H1 (cell line): ENCODE results near the gene CACNB4. TPM values are rescaled to one million over a fixed set of nuclear protein-coding genes. Genes with fewer than 3 reads are reported as not detected.

Source experiments
- CTCF ChIA-PET: fragments of 300-600 bp; sonication (Branson Sonifier 250); formaldehyde crosslinking; loops from one replicate; lab custom pipeline; 2021; ENCODE audit not compliant: partially characterized antibody; lab: Charles Lee
- POLR2A ChIA-PET: fragments of 300-600 bp; sonication (Branson Sonifier 250); formaldehyde crosslinking; loops from one replicate; lab custom pipeline; 2021; ENCODE audit warnings: inconsistent platforms; ENCODE audit not compliant: partially characterized antibody; lab: Charles Lee
- DNase-seq, 2 experiments: peaks; one replicate each; pipeline versions ENCODE4 v3.0.0 to v3.0.0-alpha.2; 2010 to 2022; ENCODE audit warnings: low spot score in 2 of 2, low read depth in 1 of 2, mixed read lengths in 1 of 2
- FAIRE-seq: peaks from 2 replicates; lab custom pipeline; 2011; peaks lifted over from hg19 to GRCh38; lab: Jason Lieb, UNC
- H2AFZ ChIP-seq: 2 replicates; pipeline ENCODE4 v1.8.1; 2012; ENCODE audit warnings: low read length, inconsistent platforms
- H2AK5ac ChIP-seq: 2 replicates; pipeline ENCODE4 v1.6.1; 2013; ENCODE audit warnings: low read depth, low read length
- H2BK120ac ChIP-seq: replicated peaks from 2 replicates; pipeline ENCODE3; 2013; ENCODE audit warnings: low read depth, low read length, inconsistent platforms
- H2BK12ac ChIP-seq: 2 replicates; pipeline ENCODE4 v1.6.1; 2013; ENCODE audit warnings: low read depth, low read length
- H2BK15ac ChIP-seq: 2 replicates; pipeline ENCODE4 v1.6.1; 2013; ENCODE audit warnings: low read length
- H2BK20ac ChIP-seq: 2 replicates; pipeline ENCODE4 v1.6.1; 2013; ENCODE audit warnings: low read length
- H2BK5ac ChIP-seq: 2 replicates; pipeline ENCODE4 v1.6.1; 2013; ENCODE audit warnings: low read depth, low read length
- H3K14ac ChIP-seq: 2 replicates; pipeline ENCODE4 v1.6.1; 2013; ENCODE audit warnings: inconsistent platforms; ENCODE audit not compliant: insufficient read length
- H3K18ac ChIP-seq: 2 replicates; pipeline ENCODE4 v1.6.1; 2013; ENCODE audit warnings: low read length; ENCODE audit errors: extremely low read depth
- H3K23ac ChIP-seq: 2 replicates; pipeline ENCODE4 v1.6.1; 2013; ENCODE audit warnings: inconsistent platforms; ENCODE audit not compliant: insufficient read length
- H3K23me2 ChIP-seq: 2 replicates; pipeline ENCODE4 v1.6.1; 2013; ENCODE audit warnings: low read depth, low read length
- H3K27ac ChIP-seq: 2 replicates; pipeline ENCODE4 v1.6.1; 2011; ENCODE audit warnings: low read depth, low read length, inconsistent platforms
- H3K27me3 ChIP-seq, 4 experiments: replicated peaks in 1 of 4; 1 replicate in 1 of 4; 2 replicates in 3 of 4; pipeline versions ENCODE4 v1.6.1 to v1.8.1; 2011 to 2013; ENCODE audit warnings: low read length in 3 of 4, mild to moderate bottlenecking in 3 of 4, inconsistent platforms in 2 of 4, mixed read lengths in 2 of 4, moderate library complexity in 1 of 4; ENCODE audit not compliant: control insufficient read depth in 3 of 4, insufficient read depth in 3 of 4; ENCODE audit errors: extremely low read depth in 1 of 4
- H3K36me3 ChIP-seq, 4 experiments: 2 replicates each; pipeline versions ENCODE4 v1.6.1 to v1.8.1; 2011 to 2013; ENCODE audit warnings: mild to moderate bottlenecking in 4 of 4, low read length in 3 of 4, moderate library complexity in 2 of 4, control low read depth in 1 of 4, inconsistent platforms in 1 of 4; ENCODE audit not compliant: insufficient read depth in 4 of 4, control insufficient read depth in 2 of 4
- H3K4ac ChIP-seq: replicated peaks from 2 replicates; pipeline ENCODE3; 2013; ENCODE audit warnings: low read length, low read depth, mixed read lengths, inconsistent platforms; ENCODE audit not compliant: insufficient read length
- H3K4me1 ChIP-seq, 4 experiments: replicated peaks in 1 of 4; 1 replicate in 1 of 4; 2 replicates in 3 of 4; pipeline versions ENCODE4 v1.6.1 to v1.8.1; 2011 to 2013; ENCODE audit warnings: low read length in 3 of 4, inconsistent platforms in 2 of 4, mixed read lengths in 1 of 4; ENCODE audit not compliant: insufficient read depth in 4 of 4, control insufficient read depth in 3 of 4
- H3K4me2 ChIP-seq, 2 experiments: 2 replicates each; pipeline versions ENCODE4 v1.6.1 to v1.8.1; 2011 to 2013; ENCODE audit warnings: low read depth in 2 of 2, low read length in 2 of 2, control low read depth in 1 of 2, inconsistent platforms in 1 of 2, mild to moderate bottlenecking in 1 of 2; ENCODE audit not compliant: insufficient read depth in 1 of 2
- H3K4me3 ChIP-seq, 4 experiments: fragments of 200-600, 300-600 bp in 1 of 4; sonication (generic), shearing (Covaris generic), sonication (Bioruptor Twin) in 1 of 4; 2 replicates each; pipeline versions ENCODE4 v1.5.1 to v1.8.1; 2011 to 2016; ENCODE audit warnings: low read length in 4 of 4, low read depth in 3 of 4, control low read depth in 2 of 4, inconsistent platforms in 2 of 4, mild to moderate bottlenecking in 2 of 4, mixed read lengths in 1 of 4, moderate library complexity in 1 of 4; ENCODE audit not compliant: insufficient read depth in 2 of 4; ENCODE audit errors: extremely low read depth in 1 of 4
- H3K56ac ChIP-seq: replicated peaks from 2 replicates; pipeline ENCODE3; 2013; ENCODE audit warnings: low read depth, mild to moderate bottlenecking, mixed read lengths, low read length, inconsistent platforms; ENCODE audit not compliant: insufficient read length
- H3K79me1 ChIP-seq: 2 replicates; pipeline ENCODE4 v1.6.1; 2013; ENCODE audit warnings: low read depth, low read length, control low read depth
- H3K79me2 ChIP-seq, 2 experiments: 2 replicates each; pipeline versions ENCODE4 v1.6.1 to v1.8.1; 2012 to 2013; ENCODE audit warnings: low read length in 2 of 2, mild to moderate bottlenecking in 2 of 2, inconsistent platforms in 1 of 2; ENCODE audit not compliant: insufficient read depth in 2 of 2, control insufficient read depth in 1 of 2
- H3K9ac ChIP-seq, 4 experiments: replicated peaks in 1 of 4; 1 replicate in 1 of 4; 2 replicates in 3 of 4; pipeline versions ENCODE4 v1.6.1 to v1.8.1; 2011 to 2013; ENCODE audit warnings: low read depth in 3 of 4, low read length in 3 of 4, control low read depth in 2 of 4, mild to moderate bottlenecking in 2 of 4, moderate library complexity in 2 of 4, inconsistent platforms in 1 of 4; ENCODE audit errors: extremely low read depth in 1 of 4
- H3K9me3 ChIP-seq, 2 experiments: 2 replicates each; pipeline versions ENCODE4 v1.6.1 to v1.8.1; 2012 to 2013; ENCODE audit warnings: mild to moderate bottlenecking in 2 of 2, moderate library complexity in 2 of 2, control low read depth in 1 of 2, inconsistent platforms in 1 of 2, low read depth in 1 of 2, low read length in 1 of 2, mixed read lengths in 1 of 2; ENCODE audit not compliant: insufficient read depth in 2 of 2
- H4K20me1 ChIP-seq, 2 experiments: replicated peaks in 1 of 2; 2 replicates each; pipeline versions ENCODE3 to v1.8.1; 2011 to 2013; ENCODE audit warnings: inconsistent platforms in 2 of 2, low read length in 2 of 2, mild to moderate bottlenecking in 1 of 2; ENCODE audit not compliant: insufficient read depth in 2 of 2, control insufficient read depth in 1 of 2
- H4K5ac ChIP-seq: 2 replicates; pipeline ENCODE4 v1.6.1; 2013; ENCODE audit warnings: low read length, low read depth, mixed read lengths, inconsistent platforms; ENCODE audit not compliant: insufficient read length
- H4K8ac ChIP-seq: 2 replicates; pipeline ENCODE4 v1.8.0; 2013; ENCODE audit warnings: mild to moderate bottlenecking, moderate library complexity, low read length, inconsistent platforms; ENCODE audit not compliant: insufficient read depth; ENCODE audit errors: extremely low read depth
- H4K91ac ChIP-seq: replicated peaks from 2 replicates; pipeline ENCODE3; 2013; ENCODE audit warnings: low read length, mixed read lengths, inconsistent platforms; ENCODE audit not compliant: insufficient read length
- BACH1 ChIP-seq: IDR thresholded peaks from 2 replicates; pipeline ENCODE4 v1.6.1; 2012; ENCODE audit warnings: low read length, improper control_type of control experiment
- EP300 ChIP-seq, 2 experiments: IDR thresholded peaks; 1 replicate in 1 of 2; 2 replicates in 1 of 2; pipeline ENCODE4 v1.6.1; 2011 to 2012; ENCODE audit warnings: low read depth in 2 of 2, low read length in 2 of 2, mild to moderate bottlenecking in 2 of 2, borderline replicate concordance in 1 of 2, inconsistent platforms in 1 of 2, moderate library complexity in 1 of 2
- FOSL1 ChIP-seq: IDR thresholded peaks from 2 replicates; pipeline ENCODE4 v1.6.1; 2011; ENCODE audit warnings: mild to moderate bottlenecking, low read depth, low read length, moderate library complexity; ENCODE audit not compliant: insufficient read depth
- KDM1A ChIP-seq: fragments of 200-600, 300-600 bp; sonication (generic); IDR thresholded peaks from 2 replicates; pipeline ENCODE4 v1.7.1; 2016; ENCODE audit warnings: mild to moderate bottlenecking, low read length, borderline replicate concordance
- MAFK ChIP-seq: IDR thresholded peaks from 2 replicates; pipeline ENCODE4 v1.6.1; 2012; ENCODE audit warnings: low read depth, mild to moderate bottlenecking, improper control_type of control experiment, low read length
- POLR2A ChIP-seq, 2 experiments: IDR thresholded peaks; 1 replicate in 1 of 2; 2 replicates in 1 of 2; pipeline ENCODE4 v1.6.1; 2011; ENCODE audit warnings: low read depth in 2 of 2, low read length in 2 of 2, mild to moderate bottlenecking in 2 of 2; ENCODE audit errors: control extremely low read depth in 1 of 2
- SAP30 ChIP-seq: fragments of 300-600 bp; sonication (generic); IDR thresholded peaks from 2 replicates; pipeline ENCODE4 v1.7.1; 2012; ENCODE audit warnings: low read length, moderate library complexity, mild to moderate bottlenecking, inconsistent platforms; ENCODE audit not compliant: insufficient read depth, insufficient replicate concordance
- SIN3A ChIP-seq, 2 experiments: IDR thresholded peaks in 1 of 2; conservative IDR thresholded peaks in 1 of 2; 2 replicates each; pipeline ENCODE4 v1.6.1; 2011 to 2012; ENCODE audit warnings: low read length in 2 of 2, improper control_type of control experiment in 1 of 2, low read depth in 1 of 2, mild to moderate bottlenecking in 1 of 2
- SIRT6 ChIP-seq: IDR thresholded peaks from one replicate; pipeline ENCODE4 v1.7.1; 2012; ENCODE audit warnings: low read length, inconsistent platforms
- SIX5 ChIP-seq: IDR thresholded peaks from 2 replicates; pipeline ENCODE4 v1.6.1; 2011; ENCODE audit warnings: mild to moderate bottlenecking, low read depth, low read length
- SP2 ChIP-seq: IDR thresholded peaks from 2 replicates; pipeline ENCODE4 v1.6.1; 2012; ENCODE audit warnings: mild to moderate bottlenecking, low read length, inconsistent platforms
- SUZ12 ChIP-seq: fragments of 200-600 bp; sonication (generic); IDR thresholded peaks from 2 replicates; pipeline ENCODE4 v1.6.1; 2012; ENCODE audit warnings: mild to moderate bottlenecking, inconsistent platforms, low read length, moderate library complexity, mixed read lengths
- TAF7 ChIP-seq: optimal IDR thresholded peaks from 2 replicates; pipeline ENCODE3; 2011; ENCODE audit warnings: low read depth, mild to moderate bottlenecking, inconsistent platforms, low read length, moderate library complexity, borderline replicate concordance
- WGBS, 2 experiments: shearing (Covaris generic) in 1 of 2; methylation state at CpG; one replicate each; pipeline versions ENCODE4 v1.1.6 to v1.1.7; 2013 to 2015; ENCODE audit warnings: low lambda C conversion rate in 2 of 2, mixed read lengths in 2 of 2, inconsistent platforms in 1 of 2, low coverage in 1 of 2, missing lambda C conversion rate in 1 of 2; ENCODE audit not compliant: insufficient replicate concordance in 2 of 2, insufficient coverage in 1 of 2, insufficient read length in 1 of 2; ENCODE audit errors: extremely low coverage in 1 of 2, missing lambda C conversion rate in 1 of 2; 5-methylcytosine and 5-hydroxymethylcytosine counted together
- polyA plus RNA-seq, 7 experiments: library from polyadenylated mRNA; depleted of rRNA in 3 of 7; stranded (reverse) in 5 of 7; unstranded in 2 of 7; fragments of >200 nt in 5 of 7; fragments of 200-250 nt in 2 of 7; gene quantifications; 1 replicate in 5 of 7; 2 replicates in 1 of 7; 4 replicates in 1 of 7; pipeline versions ENCODE4 v1.2.1 to v1.2.3, GENCODE V29; 2011 to 2013; ENCODE audit warnings: missing spikeins in 2 of 7, mixed read lengths in 2 of 7
- total RNA-seq: library from RNA; stranded (reverse); fragmentation: NEBNext Ultra II Directional; extraction: Animal tissue kit (Norgen Biotek cat#: 25700); gene quantifications from 2 replicates; pipeline ENCODE4 v1.2.1, GENCODE V29; 2021
- TF ChIP-seq, protein P1 (sequence below): IDR thresholded peaks from 2 replicates; pipeline ENCODE4 v1.6.1; 2012; ENCODE audit warnings: inconsistent platforms

Gene CACNB4
- total and polyA plus RNA-seq, 2 of the 8 experiments (the other 6 are each of a cell fraction or from before 2014, with no cell fraction given): 2.0 to 4.0 TPM

DNA sequence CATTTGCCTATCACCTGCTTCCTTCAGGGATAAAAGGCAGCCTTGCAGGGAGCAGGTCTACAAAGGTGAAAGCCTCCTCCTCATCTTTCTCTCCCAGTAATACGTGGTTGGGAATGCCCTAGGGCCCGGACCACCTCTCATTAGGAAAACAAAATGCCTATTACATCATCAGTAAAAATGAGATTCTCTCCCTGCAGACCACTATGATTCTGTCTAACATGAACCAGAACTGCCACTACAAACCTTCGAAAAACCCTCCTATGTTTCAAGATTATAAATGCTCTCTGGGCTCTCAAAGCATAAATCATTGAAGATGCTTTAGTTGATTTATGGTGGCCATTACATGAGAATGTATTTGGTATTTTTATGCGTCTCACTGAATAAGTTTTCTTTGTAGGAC lies 162.2 kb downstream of the CACNB4 start:
- FAIRE-seq: no peak
- H4K8ac ChIP-seq: no peak overlapping the region
- no peak overlapping the region for H2AFZ ChIP-seq
- no peaks in the 10 kb centered on the region for H3K36me3 ChIP-seq
- no peak overlapping the region for H3K27ac ChIP-seq
- no peak overlapping the region for H3K4ac ChIP-seq
- H3K79me1 ChIP-seq: no peaks in the 10 kb centered on the region
- no peak overlapping the region for H3K9ac ChIP-seq
- no peak overlapping the region for H3K56ac ChIP-seq
- H2AK5ac ChIP-seq: no peak overlapping the region
- H3K27me3 ChIP-seq: peaks cover 0 to 1% (median 0%) of the 10 kb centered on the region in 4 experiments; a peak in 1 of 7 replicates
- no peak overlapping the region for H2BK120ac ChIP-seq
- H4K91ac ChIP-seq: no peak overlapping the region
- no peak overlapping the region for H3K23ac ChIP-seq
- H2BK5ac ChIP-seq: no peak overlapping the region
- H4K5ac ChIP-seq: no peak overlapping the region
- H3K18ac ChIP-seq: no peak overlapping the region
- POLR2A ChIA-PET: no interaction called here
- no peaks in the 10 kb centered on the region for H3K79me2 ChIP-seq
- no peak for DNase-seq
- H3K23me2 ChIP-seq: no peaks in the 10 kb centered on the region
- no peak overlapping the region for H3K14ac ChIP-seq
- CTCF ChIA-PET: interaction anchor here (2.0 kb wide), 1 partner anchor 11 kb away, joined by 8 read pairs; no protein-coding TSS in a partner anchor
- H2BK20ac ChIP-seq: no peak overlapping the region
- no peak overlapping the region for H3K4me2 ChIP-seq
- no peaks in the 10 kb centered on the region for H3K9me3 ChIP-seq
- H2BK12ac ChIP-seq: no peak overlapping the region
- H3K4me1 ChIP-seq: no peaks in the 10 kb centered on the region; a peak in 1 of 7 replicates
- H4K20me1 ChIP-seq: no peaks in the 10 kb centered on the region
- no peak overlapping the region for H3K4me3 ChIP-seq
- H2BK15ac ChIP-seq: no peak overlapping the region
- WGBS, 2 experiments: 80% methylated on average over 4 of the region's 4 CpGs; no CpG with 5 or more reads in 1 of the 2 experiments
- TF ChIP-seq EP300 (IDR thresholded peaks at IDR 0.05; ENCODE audit: borderline replicate concordance in 1 of 2, low read depth in 2 of 2, low read length in 2 of 2) (no peak), SP2 (no peak), TAF7 (no peak), KDM1A (no peak), SIRT6 (no peak), SUZ12 (no peak), BACH1 (no peak), FOSL1 (no peak), SIX5 (no peak), POLR2A (IDR thresholded peaks at IDR 0.05; ENCODE audit: control extremely low read depth in 1 of 2, low read depth in 2 of 2, low read length in 2 of 2) (no peak), SIN3A (conservative IDR thresholded peaks at IDR 0.05 in 1 of 2, IDR thresholded peaks at IDR 0.05 in 1 of 2; ENCODE audit: low read depth in 1 of 2, low read length in 2 of 2) (no peak), SAP30 (no peak), MAFK (no peak)
- TF ChIP-seq, protein P1, sequence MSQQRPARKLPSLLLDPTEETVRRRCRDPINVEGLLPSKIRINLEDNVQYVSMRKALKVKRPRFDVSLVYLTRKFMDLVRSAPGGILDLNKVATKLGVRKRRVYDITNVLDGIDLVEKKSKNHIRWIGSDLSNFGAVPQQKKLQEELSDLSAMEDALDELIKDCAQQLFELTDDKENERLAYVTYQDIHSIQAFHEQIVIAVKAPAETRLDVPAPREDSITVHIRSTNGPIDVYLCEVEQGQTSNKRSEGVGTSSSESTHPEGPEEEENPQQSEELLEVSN: no peak
